Fibroblast of mammary gland (primary cell): ENCODE results near the gene CEP170.
"Not testable (repeated sequence)": the region's sequence is repeated elsewhere in the genome, so short reads cannot be mapped to it uniquely, and the experiment has no call there.

Experiments
- DNase-seq: peaks from one replicate; pipeline ENCODE4 v3.0.0-alpha.2; 2010; ENCODE audit warnings: low read depth
- H3K4me3 ChIP-seq: 2 replicates; pipeline ENCODE4 v1.5.1; 2011; ENCODE audit warnings: low read depth, mild to moderate bottlenecking, low read length, moderate library complexity; ENCODE audit not compliant: control insufficient read depth
- TF ChIP-seq, protein P1 (sequence below): conservative IDR thresholded peaks from 2 replicates; pipeline ENCODE4 v1.5.1; 2011; ENCODE audit warnings: low read depth, low read length, inconsistent platforms; ENCODE audit not compliant: control insufficient read depth, insufficient read depth

Gene CEP170

GRCh38 chr1:243233908-243234307 is 21.2 kb downstream of the CEP170 start:
- DNase-seq: peak; percentile 89
- TF ChIP-seq, protein P1, sequence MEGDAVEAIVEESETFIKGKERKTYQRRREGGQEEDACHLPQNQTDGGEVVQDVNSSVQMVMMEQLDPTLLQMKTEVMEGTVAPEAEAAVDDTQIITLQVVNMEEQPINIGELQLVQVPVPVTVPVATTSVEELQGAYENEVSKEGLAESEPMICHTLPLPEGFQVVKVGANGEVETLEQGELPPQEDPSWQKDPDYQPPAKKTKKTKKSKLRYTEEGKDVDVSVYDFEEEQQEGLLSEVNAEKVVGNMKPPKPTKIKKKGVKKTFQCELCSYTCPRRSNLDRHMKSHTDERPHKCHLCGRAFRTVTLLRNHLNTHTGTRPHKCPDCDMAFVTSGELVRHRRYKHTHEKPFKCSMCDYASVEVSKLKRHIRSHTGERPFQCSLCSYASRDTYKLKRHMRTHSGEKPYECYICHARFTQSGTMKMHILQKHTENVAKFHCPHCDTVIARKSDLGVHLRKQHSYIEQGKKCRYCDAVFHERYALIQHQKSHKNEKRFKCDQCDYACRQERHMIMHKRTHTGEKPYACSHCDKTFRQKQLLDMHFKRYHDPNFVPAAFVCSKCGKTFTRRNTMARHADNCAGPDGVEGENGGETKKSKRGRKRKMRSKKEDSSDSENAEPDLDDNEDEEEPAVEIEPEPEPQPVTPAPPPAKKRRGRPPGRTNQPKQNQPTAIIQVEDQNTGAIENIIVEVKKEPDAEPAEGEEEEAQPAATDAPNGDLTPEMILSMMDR: no peak
- H3K4me3 ChIP-seq: no peak overlapping the region

DNA sequence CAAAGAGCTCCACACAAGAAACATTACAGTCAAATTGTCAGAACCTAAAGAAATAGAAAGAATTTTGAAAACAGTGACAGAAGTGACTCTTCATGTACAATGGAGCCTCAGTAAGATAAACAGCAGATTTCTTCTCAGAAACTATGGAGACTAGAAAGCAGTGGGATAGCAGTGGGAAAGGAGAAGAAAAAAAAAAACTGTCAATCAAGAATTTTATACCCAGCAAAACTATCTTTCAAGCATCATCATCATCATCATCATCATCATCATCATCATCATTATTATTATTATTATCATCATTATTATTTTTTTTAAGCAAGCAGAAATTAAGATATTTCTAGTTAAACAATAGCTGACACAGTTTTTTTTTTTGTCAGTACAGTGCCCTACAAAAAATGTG is 24.2 kb downstream of the CEP170 start:
- no peak overlapping the region for H3K4me3 ChIP-seq
- peak; percentile 42 for DNase-seq
- TF ChIP-seq, protein P1: no peak

- TF ChIP-seq, protein P1: no peak
- H3K4me3 ChIP-seq: no peak overlapping the region
- DNase-seq: no peak
Measured at GRCh38 chr1:243229526-243229925, 25.6 kb downstream of the CEP170 start.

- TF ChIP-seq, protein P1: no peak
Measured at GRCh38 chr1:243227622-243228021, 27.5 kb downstream of the CEP170 start.

GRCh38 chr1:243218059-243218458 is 37.0 kb downstream of the CEP170 start:
- no peak for DNase-seq
- H3K4me3 ChIP-seq: no peak overlapping the region
- TF ChIP-seq, protein P1: no peak

More at GRCh38 chr1:243227622-243228021, 27.5 kb downstream of the CEP170 start:
- H3K4me3 ChIP-seq: no peak overlapping the region
- DNase-seq: no peak

GRCh38 chr1:243217349-243217748 is 37.7 kb downstream of the CEP170 start:
- H3K4me3 ChIP-seq: no peak overlapping the region
- DNase-seq: no peak
- TF ChIP-seq, protein P1: no peak

DNA sequence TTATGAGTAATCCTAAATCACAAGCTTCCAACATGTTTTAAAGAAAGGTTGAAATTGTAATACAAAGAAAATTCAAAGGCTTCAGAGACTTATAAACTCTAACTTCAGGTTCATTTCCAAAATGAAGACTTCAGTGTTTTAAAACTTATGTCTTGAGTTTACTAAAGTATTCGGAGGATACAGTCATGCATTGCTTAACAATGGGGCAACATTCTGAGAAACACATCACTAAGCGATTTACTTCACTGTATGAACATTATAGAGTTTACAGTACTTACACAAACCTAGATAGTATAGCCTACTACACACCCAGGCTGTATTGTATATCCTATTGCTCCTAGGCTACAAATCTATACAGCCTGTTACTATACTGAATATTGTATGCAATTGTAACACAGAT is 38.3 kb downstream of the CEP170 start:
- H3K4me3 ChIP-seq: no peak overlapping the region
- DNase-seq: peak; percentile 36
- TF ChIP-seq, protein P1: no peak

DNA sequence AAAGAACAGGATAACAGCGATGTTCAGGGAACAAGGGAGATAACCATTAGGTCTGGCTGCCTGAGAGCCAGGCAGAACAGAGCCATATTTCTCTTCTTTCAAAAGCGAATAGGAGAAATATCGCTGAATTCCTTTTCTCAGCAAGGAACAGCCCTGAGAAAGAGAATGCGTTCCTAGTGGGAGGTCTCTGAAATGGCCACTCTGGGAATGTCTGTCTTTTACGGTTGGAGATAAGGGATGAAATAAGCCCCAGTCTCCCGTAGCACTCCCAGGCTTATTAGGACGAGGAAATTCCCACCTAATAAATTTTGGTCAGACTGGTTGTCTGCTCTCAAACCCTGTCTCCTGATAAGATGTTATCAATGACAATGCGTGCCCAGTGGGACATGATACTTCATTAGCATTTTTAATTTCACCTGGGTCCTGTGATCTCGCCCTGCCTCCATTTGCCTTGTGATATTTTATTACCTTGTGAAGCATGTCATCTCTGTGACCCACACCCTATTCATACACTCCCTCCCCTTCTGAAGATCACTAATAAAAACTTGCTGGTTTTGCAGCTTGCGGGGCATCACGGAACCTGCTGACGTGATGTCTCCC is 39.7 kb downstream of the CEP170 start:
- not testable (repeated sequence) for H3K4me3 ChIP-seq, DNase-seq
